Cardiac fibroblast (primary cell): ENCODE results near the gene REG1A.

Experiments used
- DNase-seq, 2 donors: peaks; one replicate each; pipeline versions ENCODE4 v3.0.0 to v3.0.0-alpha.2; 2010; ENCODE audit warnings: low read depth in 2 of 2
- H3K4me3 ChIP-seq, 2 donors: replicated peaks in 1 of 2; 1 replicate in 1 of 2; 2 replicates in 1 of 2; pipeline ENCODE4 v1.5.1; 2011; ENCODE audit warnings: low read depth in 2 of 2, low read length in 2 of 2, mild to moderate bottlenecking in 2 of 2, moderate library complexity in 1 of 2
- CTCF ChIP-seq: IDR thresholded peaks from one replicate; pipeline ENCODE4 v1.5.1; 2011; ENCODE audit warnings: low read depth, mild to moderate bottlenecking, low read length, inconsistent platforms

Gene REG1A

DNA sequence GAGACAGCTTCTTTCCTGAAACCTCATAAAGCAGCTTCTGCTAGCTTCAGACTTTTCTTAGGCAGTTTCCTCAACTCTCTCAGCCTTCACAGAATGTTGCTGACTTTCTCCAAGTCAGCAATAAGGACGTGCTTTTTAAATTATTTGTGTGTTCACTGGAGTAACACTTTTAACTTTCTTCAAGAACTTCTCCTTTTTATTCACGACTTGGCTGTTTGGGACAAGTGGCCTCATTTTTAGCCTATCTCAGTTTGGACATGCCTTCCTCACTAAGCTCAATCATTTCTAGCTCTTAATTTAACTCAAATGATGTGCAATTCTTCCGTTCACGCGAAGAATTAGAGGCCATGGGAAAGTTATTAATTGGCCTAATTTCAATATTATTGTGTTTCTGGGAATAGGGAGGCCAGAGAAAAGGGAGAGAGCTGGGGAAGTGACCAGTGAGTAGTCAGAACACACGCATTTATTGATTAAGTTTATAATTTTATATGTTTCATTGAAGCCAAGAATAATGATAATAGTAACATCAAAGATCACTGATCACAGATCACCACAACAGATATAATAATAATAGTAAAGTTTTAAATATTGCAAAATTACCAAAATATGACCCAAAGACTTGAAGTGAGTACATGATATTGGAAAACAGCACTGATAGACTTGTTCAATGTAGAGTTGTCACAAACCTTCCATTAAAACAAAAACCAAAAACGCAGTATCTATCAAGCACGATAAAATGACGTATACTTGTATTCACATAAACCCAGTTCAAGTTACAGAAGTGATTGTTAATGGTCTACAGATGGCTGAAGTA is 4.8 kb downstream of the REG1A start:
- TF ChIP-seq CTCF = no peak
- DNase-seq = no peak
- no peak overlapping the region for H3K4me3 ChIP-seq

DNA sequence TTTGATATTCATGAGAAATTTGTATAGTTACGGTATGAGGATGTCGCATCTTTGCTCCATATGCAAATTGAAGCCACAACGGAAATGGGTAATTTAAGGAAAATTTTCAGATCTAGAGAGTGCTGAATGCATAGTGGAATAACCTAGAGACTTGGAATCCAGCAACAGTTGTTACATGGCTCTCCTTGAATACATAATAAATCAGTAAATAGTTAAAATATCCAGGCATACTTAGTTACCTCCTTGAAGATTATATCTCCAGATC is 5.4 kb downstream of the REG1A start:
- no peak for TF ChIP-seq CTCF
- no peak overlapping the region for H3K4me3 ChIP-seq
- no peak for DNase-seq

GRCh38 chr2:79128406-79128805 is 8.1 kb downstream of the REG1A start:
- TF ChIP-seq CTCF = no peak
- DNase-seq = no peak
- no peak overlapping the region for H3K4me3 ChIP-seq

DNA sequence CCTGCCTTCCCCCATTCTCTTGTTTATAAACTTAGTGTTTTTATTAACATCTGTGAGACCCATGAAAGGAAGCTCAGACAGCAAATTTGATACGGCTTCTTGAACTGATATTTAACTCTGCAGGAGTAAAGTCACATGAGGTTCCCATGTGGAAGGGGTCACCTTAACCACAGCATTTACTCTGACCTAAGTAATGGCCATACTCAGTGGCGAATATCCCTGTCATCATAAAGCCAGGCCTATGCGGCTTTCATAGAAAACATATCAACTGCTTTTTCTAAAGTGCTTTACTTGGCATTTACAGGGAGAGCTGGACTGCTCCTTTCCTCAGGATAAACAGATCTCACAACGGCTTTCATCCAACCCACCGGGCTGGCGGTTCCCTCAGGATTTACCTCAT is 9.0 kb downstream of the REG1A start:
- TF ChIP-seq CTCF = no peak
- H3K4me3 ChIP-seq = no peak overlapping the region
- DNase-seq = no peak

GRCh38 chr2:79129804-79130203 is 9.5 kb downstream of the REG1A start:
- no peak for TF ChIP-seq CTCF
- DNase-seq = no peak
- H3K4me3 ChIP-seq = no peak overlapping the region

GRCh38 chr2:79131687-79132086 is 11.4 kb downstream of the REG1A start:
- no peak overlapping the region for H3K4me3 ChIP-seq
- DNase-seq = no peak
- TF ChIP-seq CTCF = no peak

- H3K4me3 ChIP-seq = no peak overlapping the region
- TF ChIP-seq CTCF = no peak
- no peak for DNase-seq
Measured at GRCh38 chr2:79138385-79138784, 18.1 kb downstream of the REG1A start.
